A673 (cell line): ENCODE data around the gene REN.

Source experiments
- CTCF ChIP-seq: fragments of 300-800, 200-600 bp; sonication (generic); conservative IDR thresholded peaks from 2 replicates; pipeline ENCODE4 v1.5.1; 2017; ENCODE audit warnings: low read depth, mild to moderate bottlenecking, antibody characterized with exemption, low read length, moderate library complexity, mixed read lengths
- EZH2 ChIP-seq: fragments of 200-600 bp; sonication (generic); IDR thresholded peaks from 2 replicates; pipeline ENCODE4 v1.6.1; 2017; ENCODE audit warnings: borderline replicate concordance, low read depth, mild to moderate bottlenecking, mixed read lengths, antibody characterized with exemption, low read length; ENCODE audit not compliant: poor library complexity, severe bottlenecking

- TF ChIP-seq CTCF (no peak), EZH2 (no peak)
These were observed 57.6 kb downstream of the REN start for GRCh38 chr1:204108312-204109141.
